OCI-LY1 (cell line): ENCODE results near the gene BOK.

Experiments used
- EZH2 ChIP-seq: fragments of 200-600 bp; sonication (generic), shearing (Covaris generic); IDR thresholded peaks from 2 replicates; pipeline ENCODE4 v1.8.0; 2017; ENCODE audit warnings: borderline replicate concordance, mixed run types, mild to moderate bottlenecking, antibody characterized with exemption, low read length, moderate library complexity, mixed read lengths
- TF ChIP-seq, protein P1 (sequence below): fragments of 200-600 bp; sonication (generic), shearing (Covaris generic); IDR thresholded peaks from 2 replicates; pipeline ENCODE4 v1.5.1; 2017; ENCODE audit warnings: mild to moderate bottlenecking, antibody characterized with exemption, low read length, moderate library complexity, mixed read lengths

DNA sequence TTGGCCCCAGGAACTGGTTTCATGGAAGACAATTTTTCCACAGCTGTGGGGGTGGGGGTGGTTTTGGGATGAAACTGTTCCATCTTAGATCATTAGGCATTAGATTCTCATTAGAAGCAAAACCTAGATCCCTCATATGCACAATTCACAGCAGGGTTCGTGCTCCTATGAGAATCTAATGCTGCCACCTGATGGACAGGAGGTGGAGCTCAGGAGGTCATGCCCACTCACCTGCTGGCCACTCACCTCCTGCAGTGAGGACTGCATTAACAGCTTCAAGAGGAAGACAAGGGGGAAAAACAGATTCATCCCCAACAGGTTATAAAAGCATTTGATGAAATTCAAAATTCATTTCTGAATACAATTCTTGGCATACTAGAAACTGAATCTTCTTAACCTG, 39.9 kb downstream of the BOK start:
- TF ChIP-seq, protein P1, sequence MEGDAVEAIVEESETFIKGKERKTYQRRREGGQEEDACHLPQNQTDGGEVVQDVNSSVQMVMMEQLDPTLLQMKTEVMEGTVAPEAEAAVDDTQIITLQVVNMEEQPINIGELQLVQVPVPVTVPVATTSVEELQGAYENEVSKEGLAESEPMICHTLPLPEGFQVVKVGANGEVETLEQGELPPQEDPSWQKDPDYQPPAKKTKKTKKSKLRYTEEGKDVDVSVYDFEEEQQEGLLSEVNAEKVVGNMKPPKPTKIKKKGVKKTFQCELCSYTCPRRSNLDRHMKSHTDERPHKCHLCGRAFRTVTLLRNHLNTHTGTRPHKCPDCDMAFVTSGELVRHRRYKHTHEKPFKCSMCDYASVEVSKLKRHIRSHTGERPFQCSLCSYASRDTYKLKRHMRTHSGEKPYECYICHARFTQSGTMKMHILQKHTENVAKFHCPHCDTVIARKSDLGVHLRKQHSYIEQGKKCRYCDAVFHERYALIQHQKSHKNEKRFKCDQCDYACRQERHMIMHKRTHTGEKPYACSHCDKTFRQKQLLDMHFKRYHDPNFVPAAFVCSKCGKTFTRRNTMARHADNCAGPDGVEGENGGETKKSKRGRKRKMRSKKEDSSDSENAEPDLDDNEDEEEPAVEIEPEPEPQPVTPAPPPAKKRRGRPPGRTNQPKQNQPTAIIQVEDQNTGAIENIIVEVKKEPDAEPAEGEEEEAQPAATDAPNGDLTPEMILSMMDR, result 0 out of 2 replicates have a peak, but pooled peaks have one; percentile 32
- no peak for TF ChIP-seq EZH2
